Upper lobe of left lung (tissue), 6 donors: ENCODE data around the gene SP6. TPM values are rescaled to one million over a fixed set of nuclear protein-coding genes. Genes with fewer than 3 reads are reported as not detected.
A peak's percentile ranks its signal among the peaks of the same experiment; 100 is the strongest.

Experiments
- ATAC-seq, 2 donors: fragments of 200-7000 bp; cut with Tn5 transposase; one replicate each; pipeline ENCODE4 v1.9.1; 2022; ENCODE audit warnings: mild to moderate bottlenecking in 2 of 2, moderate library complexity in 2 of 2; ENCODE audit not compliant: low FRiP score in 2 of 2
- DNase-seq, 2 donors: peaks; one replicate each; pipeline ENCODE4 v3.0.0-alpha.2; 2019 to 2020
- H3K27ac ChIP-seq, 4 donors: fragments of 200-600 bp; sonication (generic); one replicate each; pipeline ENCODE4 v1.5.1; 2016 to 2019
- H3K27me3 ChIP-seq, 4 donors: fragments of 200-600 bp; sonication (generic); one replicate each; pipeline ENCODE4 v1.5.1; 2017 to 2019
- H3K36me3 ChIP-seq, 4 donors: fragments of 200-600 bp; sonication (generic); one replicate each; pipeline ENCODE4 v1.5.1; 2016 to 2019
- H3K4me1 ChIP-seq, 4 donors: fragments of 200-600 bp; sonication (generic); one replicate each; pipeline ENCODE4 v1.5.1; 2018 to 2019
- H3K4me3 ChIP-seq, 4 donors: fragments of 200-600 bp; sonication (generic); one replicate each; pipeline ENCODE4 v1.5.1; 2017 to 2019; ENCODE audit warnings: mild to moderate bottlenecking in 2 of 4, moderate library complexity in 1 of 4
- H3K9me3 ChIP-seq, 4 donors: fragments of 200-600 bp; sonication (generic); one replicate each; pipeline ENCODE4 v1.5.1; 2018 to 2019
- CTCF ChIP-seq, 6 experiments: fragments of 450-650 bp in 4 of 6; fragments of 200-600 bp in 2 of 6; sonication (generic) in 2 of 6; IDR thresholded peaks; one replicate each; pipeline ENCODE4 v1.5.1; 2016 to 2019; ENCODE audit warnings: antibody characterized with exemption in 6 of 6
- EP300 ChIP-seq, 4 donors: sonication (generic); formaldehyde crosslinking; IDR thresholded peaks; one replicate each; pipeline ENCODE4 v1.5.1; 2017; ENCODE audit warnings: antibody characterized with exemption in 4 of 4, control low read depth in 2 of 4
- POLR2A ChIP-seq, 4 donors: fragments of 450-650 bp; IDR thresholded peaks; one replicate each; pipeline ENCODE4 v1.5.1; 2016 to 2017; ENCODE audit warnings: antibody characterized with exemption in 4 of 4, mild to moderate bottlenecking in 2 of 4
- POLR2AphosphoS5 ChIP-seq, 2 donors: sonication (generic); formaldehyde crosslinking; IDR thresholded peaks; one replicate each; pipeline ENCODE4 v1.5.1; 2017; ENCODE audit warnings: antibody characterized with exemption in 2 of 2
- WGBS, 2 donors: methylation state at CpG; one replicate each; pipeline ENCODE4 v1.1.5; 2017 to 2018; 5-methylcytosine and 5-hydroxymethylcytosine counted together
- total RNA-seq, 6 donors: library from RNA; depleted of rRNA in 4 of 6; stranded (reverse); fragments of >200 nt in 4 of 6; gene quantifications; one replicate each; pipeline versions ENCODE4 v1.1.0 to v1.2.1, GENCODE V29; 2016 to 2021
- donor health status: DM: no; HTN: no; CAD: no; lungs with moderate emphysema.
- donor health status: DM: no; HTN: yes; CAD: no; lungs with severe emphysema.

The SP6 gene
- total RNA-seq, 6 donors from 2014 or later: 0.76 to 6.4 (median 2.4) TPM

GRCh38 chr17:47879776-47880454 is 29.0 kb upstream of the SP6 start:
- TF ChIP-seq POLR2A (IDR thresholded peaks at IDR 0.05) (no peak), POLR2AphosphoS5 (IDR thresholded peaks at IDR 0.05) (no peak), EP300 (IDR thresholded peaks at IDR 0.05) (no peak), CTCF (IDR thresholded peaks at IDR 0.05) (no peak)
- DNase-seq (no peak), ATAC-seq (no peak)
- H3K9me3 ChIP-seq: no peaks in the 10 kb centered on the region
- 86 to 87% methylated on average over 7 to 8 of the region's 8 CpGs for WGBS, 2 donors
- H3K36me3 ChIP-seq: no peaks in the 10 kb centered on the region
- peaks cover 22 to 47% (median 38%) of the 10 kb centered on the region in 4 donors for H3K4me1 ChIP-seq
- no peak overlapping the region for H3K27ac ChIP-seq
- no peaks in the 10 kb centered on the region for H3K27me3 ChIP-seq
- no peak overlapping the region for H3K4me3 ChIP-seq

- H3K4me3 ChIP-seq: no peak overlapping the region
- no peaks in the 10 kb centered on the region for H3K27me3 ChIP-seq
- ATAC-seq (no peak), DNase-seq (no peak)
- WGBS, 2 donors: 59 to 62% methylated on average over 2 of the region's 2 CpGs
- H3K4me1 ChIP-seq: peaks cover 15 to 38% (median 33%) of the 10 kb centered on the region in 4 donors
- H3K36me3 ChIP-seq: no peaks in the 10 kb centered on the region
- H3K27ac ChIP-seq: peak overlapping the region in 2 of 4 donors; percentile 38 to 48
- H3K9me3 ChIP-seq: no peaks in the 10 kb centered on the region
- TF ChIP-seq EP300 (IDR thresholded peaks at IDR 0.05): no peak
- no peak for TF ChIP-seq POLR2AphosphoS5 (IDR thresholded peaks at IDR 0.05)
- no peak for TF ChIP-seq POLR2A (IDR thresholded peaks at IDR 0.05)
- no peak for TF ChIP-seq CTCF (IDR thresholded peaks at IDR 0.05)
These were observed 28.1 kb upstream of the SP6 start for GRCh38 chr17:47879028-47879585.

GRCh38 chr17:47878203-47879027 is 27.5 kb upstream of the SP6 start:
- TF ChIP-seq POLR2AphosphoS5 (IDR thresholded peaks at IDR 0.05) (no peak), CTCF (IDR thresholded peaks at IDR 0.05) (no peak), EP300 (IDR thresholded peaks at IDR 0.05) (no peak), POLR2A (IDR thresholded peaks at IDR 0.05) (no peak)
- ATAC-seq (no peak), DNase-seq (no peak)
- Histone ChIP-seq H3K9me3 (no peaks in the 10 kb centered on the region), H3K4me3 (no peak overlapping the region), H3K27ac (peak overlapping the region in 2 of 4 donors; percentile 38 to 55), H3K36me3 (no peaks in the 10 kb centered on the region), H3K27me3 (no peaks in the 10 kb centered on the region), H3K4me1 (peaks cover 12 to 32% (median 26%) of the 10 kb centered on the region in 4 donors)
- 74 to 76% methylated on average over 10 of the region's 10 CpGs for WGBS, 2 donors

GRCh38 chr17:47877368-47878034 is 26.5 kb upstream of the SP6 start:
- H3K4me1 ChIP-seq: peaks cover 5 to 25% (median 17%) of the 10 kb centered on the region in 4 donors
- H3K27ac ChIP-seq: peak overlapping the region in 2 of 4 donors; percentile 38 to 55
- ATAC-seq (no peak), DNase-seq (no peak)
- WGBS, 2 donors: 43 to 60% methylated on average over 9 of the region's 9 CpGs
- no peaks in the 10 kb centered on the region for H3K36me3 ChIP-seq
- no peaks in the 10 kb centered on the region for H3K9me3 ChIP-seq
- TF ChIP-seq EP300 (IDR thresholded peaks at IDR 0.05): no peak
- TF ChIP-seq CTCF (IDR thresholded peaks at IDR 0.05): no peak
- TF ChIP-seq POLR2AphosphoS5 (IDR thresholded peaks at IDR 0.05): no peak
- no peak for TF ChIP-seq POLR2A (IDR thresholded peaks at IDR 0.05)
- peaks cover 0 to 3% (median 0%) of the 10 kb centered on the region in 4 donors for H3K27me3 ChIP-seq
- no peak overlapping the region for H3K4me3 ChIP-seq
